A673 (cell line): ENCODE results near the gene ZNG1B. TPM values are rescaled to one million over a fixed set of nuclear protein-coding genes. Genes with fewer than 3 reads are reported as not detected.
A peak's percentile ranks its signal among the peaks of the same experiment; 100 is the strongest.
"Not testable (repeated sequence)": the region's sequence is repeated elsewhere in the genome, so short reads cannot be mapped to it uniquely, and the experiment has no call there.

Experiments used
- BruUV-seq: library from RNA; stranded (reverse); fragments of 400-500 nt; replicated peaks from 2 replicates; lab custom pipeline; 2021; lab: Mats Ljungman, UMichigan
- CTCF ChIA-PET: fragments of 300-600 bp; sonication (Branson Sonifier 250); formaldehyde crosslinking; loops from one replicate; lab custom pipeline; 2022; ENCODE audit warnings: antibody characterized with exemption; lab: Charles Lee
- POLR2A ChIA-PET: fragments of 300-600 bp; sonication (Branson Sonifier 250); formaldehyde crosslinking; loops from one replicate; lab custom pipeline; 2022; ENCODE audit warnings: antibody characterized with exemption; ENCODE audit not compliant: low non-redundant PET; lab: Charles Lee
- DNase-seq: peaks from one replicate; pipeline ENCODE4 v3.0.0-alpha.2; 2015; ENCODE audit warnings: low spot score
- H3K27ac ChIP-seq: fragments of 200-600 bp; sonication (generic); 2 replicates; pipeline ENCODE4 v1.5.1; 2016; ENCODE audit warnings: mixed run types, low read depth, mild to moderate bottlenecking, mixed read lengths, antibody characterized with exemption, low read length; ENCODE audit not compliant: poor library complexity, severe bottlenecking
- H3K27me3 ChIP-seq: fragments of 200-600 bp; sonication (generic); replicated peaks from 2 replicates; pipeline ENCODE4 v1.6.1; 2017; ENCODE audit warnings: mixed run types, low read depth, mild to moderate bottlenecking, mixed read lengths, antibody characterized with exemption, low read length; ENCODE audit not compliant: insufficient read depth, poor library complexity
- H3K36me3 ChIP-seq: fragments of 200-600 bp; sonication (generic); 2 replicates; pipeline ENCODE4 v1.6.1; 2016; ENCODE audit warnings: mixed run types, mild to moderate bottlenecking, mixed read lengths, antibody characterized with exemption, low read length; ENCODE audit not compliant: insufficient read depth, poor library complexity, severe bottlenecking
- H3K4me1 ChIP-seq: fragments of 200-600 bp; sonication (generic); 2 replicates; pipeline ENCODE4 v1.6.1; 2017; ENCODE audit warnings: mixed run types, mild to moderate bottlenecking, mixed read lengths, antibody characterized with exemption, low read length; ENCODE audit not compliant: insufficient read depth, poor library complexity, severe bottlenecking
- H3K4me3 ChIP-seq: fragments of 200-600 bp; sonication (generic); 2 replicates; pipeline ENCODE4 v1.5.1; 2016; ENCODE audit warnings: low read depth, mixed run types, mild to moderate bottlenecking, mixed read lengths, low read length; ENCODE audit not compliant: poor library complexity, severe bottlenecking
- H3K9me3 ChIP-seq: fragments of 200-600 bp; sonication (generic); 2 replicates; pipeline ENCODE4 v1.6.1; 2016; ENCODE audit warnings: mixed run types, low read depth, mild to moderate bottlenecking, mixed read lengths, antibody characterized with exemption, low read length; ENCODE audit not compliant: poor library complexity, severe bottlenecking
- EZH2 ChIP-seq: fragments of 200-600 bp; sonication (generic); IDR thresholded peaks from 2 replicates; pipeline ENCODE4 v1.6.1; 2017; ENCODE audit warnings: borderline replicate concordance, low read depth, mild to moderate bottlenecking, mixed read lengths, antibody characterized with exemption, low read length; ENCODE audit not compliant: poor library complexity, severe bottlenecking
- intact Hi-C: fragments of 100-400 bp; cut with micrococcal nuclease; formaldehyde crosslinking; loops from one replicate; pipeline ENCODE4 v1.10.0; 2022; ENCODE audit not compliant: unreplicated experiment
- total RNA-seq: library from RNA; stranded (reverse); gene quantifications from 2 replicates; pipeline ENCODE4 v1.2.3, GENCODE V29; 2021

ZNG1B gene
- total RNA-seq, 1 experiment from 2014 or later, result 65.5 TPM

DNA sequence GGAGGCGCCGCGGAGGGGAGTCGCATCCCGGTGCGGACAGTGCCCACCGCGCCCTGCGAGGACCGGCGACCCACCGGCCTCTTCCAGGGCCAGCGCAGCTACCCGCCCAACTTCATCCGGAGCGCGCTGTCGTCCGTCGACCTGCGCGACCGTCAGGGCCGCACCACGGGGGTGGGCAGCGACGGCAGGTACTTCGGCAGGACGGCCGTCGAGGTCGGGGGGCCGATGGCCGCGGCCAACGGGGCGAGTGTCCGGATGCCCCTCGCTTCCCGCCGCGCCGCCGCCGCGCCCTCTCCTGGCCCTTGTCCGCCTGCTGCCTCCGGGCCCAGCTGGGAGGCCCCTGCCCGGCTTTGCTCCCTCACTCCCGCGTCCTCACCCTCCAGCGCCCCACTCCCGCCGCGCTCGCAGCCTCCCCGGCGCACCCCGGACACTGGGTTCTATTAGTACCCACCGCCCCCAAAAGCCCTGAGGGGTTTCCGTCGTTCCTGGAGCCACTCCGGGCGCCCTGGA lies 104.5 kb downstream of the ZNG1B start:
- peak; percentile 57 for TF ChIP-seq EZH2
- CTCF ChIA-PET, H3K36me3 ChIP-seq, POLR2A ChIA-PET, BruUV-seq, H3K27ac ChIP-seq, H3K9me3 ChIP-seq, H3K4me1 ChIP-seq, DNase-seq: not testable (repeated sequence)
- Histone ChIP-seq H3K4me3 (peak overlapping the region; percentile 32), H3K27me3 (peaks cover 11% of the 10 kb centered on the region)
- intact Hi-C loops, result loop anchor here (10.0 kb wide), 1 partner anchor 153 kb away; no protein-coding TSS in a partner anchor

- H3K9me3 ChIP-seq, DNase-seq, BruUV-seq, POLR2A ChIA-PET, H3K27ac ChIP-seq, H3K36me3 ChIP-seq, H3K4me3 ChIP-seq, CTCF ChIA-PET, H3K4me1 ChIP-seq: not testable (repeated sequence)
- H3K27me3 ChIP-seq, result peaks cover 11% of the 10 kb centered on the region
- intact Hi-C loops, result loop anchor here (10.0 kb wide), 1 partner anchor 152 kb away; no protein-coding TSS in a partner anchor
Measured at GRCh38 chr2:113542529-113542928, 105.0 kb downstream of the ZNG1B start.

Other genes starting within 250 kb of the ZNG1B start
- gene PAX8, start 158.8 kb upstream of the ZNG1B start, total RNA-seq, result 3.1 and 3.2 TPM in 2 replicates
- not detected in 2 replicates for gene FOXD4L1, start 61.0 kb downstream of the ZNG1B start, total RNA-seq
- 17.8 and 21.2 TPM in 2 replicates for gene RABL2A, start 189.6 kb downstream of the ZNG1B start, total RNA-seq